ENCODE measurements around the gene GPR137. TPM values are rescaled to one million over a fixed set of nuclear protein-coding genes. Genes with fewer than 3 reads are reported as not detected.

GPR137 gene
- total and polyA plus RNA-seq, 4 donors = 6.7 to 22.2 (median 9.0) TPM

GRCh38 chr11:64303109-64304031 is 17.7 kb downstream of the GPR137 start:
- no peaks in the 10 kb centered on the region for H3K9me3 ChIP-seq (ENCODE audit: control insufficient read depth in 4 of 4, low read length in 3 of 4)
- peak overlapping the region in 1 of 2 donors; percentile 93 for H3K27ac ChIP-seq (ENCODE audit: low read depth in 1 of 2, low read length in 2 of 2)
- peaks cover 12 to 53% (median 39%) of the 10 kb centered on the region in 4 donors for H3K4me1 ChIP-seq (ENCODE audit: control insufficient read depth in 4 of 4, insufficient read depth in 4 of 4, low read length in 3 of 4)
- H3K27me3 ChIP-seq (ENCODE audit: control insufficient read depth in 4 of 4, insufficient read depth in 4 of 4, low read length in 3 of 4) = no peaks in the 10 kb centered on the region
- WGBS = 89% methylated on average over 13 of the region's 13 CpGs
- no peak overlapping the region for H3K9ac ChIP-seq (ENCODE audit: low read depth in 1 of 2, low read length in 2 of 2)
- no peak for DNase-seq (ENCODE audit: low spot score)
- H3K4me3 ChIP-seq (ENCODE audit: low read depth in 1 of 3, low read length in 3 of 3) = no peak overlapping the region
- H3K36me3 ChIP-seq (ENCODE audit: control insufficient read depth in 4 of 4, insufficient read depth in 3 of 4, low read depth in 1 of 4, low read length in 3 of 4) = no peaks in the 10 kb centered on the region
- TF ChIP-seq ZBTB33 (IDR thresholded peaks at IDR 0.05) = no peak
- TF ChIP-seq RXRA (IDR thresholded peaks at IDR 0.05) = no peak
- no peak for TF ChIP-seq CTCF (IDR thresholded peaks at IDR 0.05; ENCODE audit: low read depth, low read length, missing input control)

DNA sequence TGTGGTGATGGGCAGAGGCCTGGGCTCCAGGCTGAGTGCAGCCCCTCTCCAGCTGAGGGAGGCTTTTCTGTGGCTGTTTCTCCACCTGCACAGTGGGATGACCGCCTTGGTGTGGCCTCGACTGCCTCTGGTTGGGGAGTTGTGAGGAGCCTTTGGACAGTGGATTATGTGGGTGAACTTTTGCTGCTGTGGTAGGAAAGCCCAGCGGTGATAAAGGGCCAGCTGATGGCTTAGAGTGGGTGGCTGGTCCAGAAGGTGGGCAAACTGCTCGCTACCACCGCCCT is 18.3 kb downstream of the GPR137 start:
- peak overlapping the region; percentile 93 to 98 for H3K27ac ChIP-seq (ENCODE audit: low read depth in 1 of 2, low read length in 2 of 2)
- H3K9ac ChIP-seq (ENCODE audit: low read depth in 1 of 2, low read length in 2 of 2) = peak overlapping the region; percentile 7 to 33
- H3K27me3 ChIP-seq (ENCODE audit: control insufficient read depth in 4 of 4, insufficient read depth in 4 of 4, low read length in 3 of 4) = no peaks in the 10 kb centered on the region
- WGBS = 58% methylated on average over 5 of the region's 5 CpGs
- no peak for DNase-seq (ENCODE audit: low spot score)
- TF ChIP-seq JUND (IDR thresholded peaks at IDR 0.05) (no peak), NR2F2 (IDR thresholded peaks at IDR 0.05) (no peak), FOXA2 (IDR thresholded peaks at IDR 0.05) (no peak), RAD21 (IDR thresholded peaks at IDR 0.05) (no peak)
- no peaks in the 10 kb centered on the region for H3K36me3 ChIP-seq (ENCODE audit: control insufficient read depth in 4 of 4, insufficient read depth in 3 of 4, low read depth in 1 of 4, low read length in 3 of 4)
- peak overlapping the region; percentile 43 to 60 (median 43) for H3K4me3 ChIP-seq (ENCODE audit: low read depth in 1 of 3, low read length in 3 of 3)
- peaks cover 12 to 52% (median 39%) of the 10 kb centered on the region in 4 donors for H3K4me1 ChIP-seq (ENCODE audit: control insufficient read depth in 4 of 4, insufficient read depth in 4 of 4, low read length in 3 of 4)
- no peaks in the 10 kb centered on the region for H3K9me3 ChIP-seq (ENCODE audit: control insufficient read depth in 4 of 4, low read length in 3 of 4)

- Histone ChIP-seq H3K4me1 (ENCODE audit: control insufficient read depth in 4 of 4, insufficient read depth in 4 of 4, low read length in 3 of 4) (peaks cover 8 to 50% (median 39%) of the 10 kb centered on the region in 4 donors), H3K27me3 (ENCODE audit: control insufficient read depth in 4 of 4, insufficient read depth in 4 of 4, low read length in 3 of 4) (no peaks in the 10 kb centered on the region), H3K27ac (ENCODE audit: low read depth in 1 of 2, low read length in 2 of 2) (peak overlapping the region; percentile 93 to 98), H3K36me3 (ENCODE audit: control insufficient read depth in 4 of 4, insufficient read depth in 3 of 4, low read depth in 1 of 4, low read length in 3 of 4) (no peaks in the 10 kb centered on the region), H3K9ac (ENCODE audit: low read depth in 1 of 2, low read length in 2 of 2) (peak overlapping the region; percentile 82 to 84), H3K9me3 (ENCODE audit: control insufficient read depth in 4 of 4, low read length in 3 of 4) (no peaks in the 10 kb centered on the region), H3K4me3 (ENCODE audit: low read depth in 1 of 3, low read length in 3 of 3) (peak overlapping the region; percentile 43 to 60 (median 43))
- under 1% methylated on average over 46 of the region's 46 CpGs for WGBS
- DNase-seq (ENCODE audit: low spot score) = peak; percentile 98
- TF ChIP-seq NR2F2 (IDR thresholded peaks at IDR 0.05) (peak; percentile 61), RAD21 (IDR thresholded peaks at IDR 0.05) (peak; percentile 75 to 90), CTCF (IDR thresholded peaks at IDR 0.05; ENCODE audit: low read depth, low read length, missing input control) (peak; percentile 73), SP1 (IDR thresholded peaks at IDR 0.05) (peak; percentile 40), FOXA1 (IDR thresholded peaks at IDR 0.05) (no peak), YY1 (IDR thresholded peaks at IDR 0.05) (peak; percentile 6), GABPA (IDR thresholded peaks at IDR 0.05 in 1 of 2, conservative IDR thresholded peaks at IDR 0.05 in 1 of 2) (peak in 1 of 2 donors; percentile 14), JUND (IDR thresholded peaks at IDR 0.05) (peak in 1 of 2 donors; percentile 4), REST (IDR thresholded peaks at IDR 0.05) (peak; percentile 9), TAF1 (conservative IDR thresholded peaks at IDR 0.05) (peak; percentile 32)
- TF ChIP-seq, protein P1, sequence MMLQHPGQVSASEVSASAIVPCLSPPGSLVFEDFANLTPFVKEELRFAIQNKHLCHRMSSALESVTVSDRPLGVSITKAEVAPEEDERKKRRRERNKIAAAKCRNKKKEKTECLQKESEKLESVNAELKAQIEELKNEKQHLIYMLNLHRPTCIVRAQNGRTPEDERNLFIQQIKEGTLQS (IDR thresholded peaks at IDR 0.05) = no peak
Observed at GRCh38 chr11:64304316-64305072, 18.8 kb downstream of the GPR137 start.
